VCaP (cell line): ENCODE measurements around the gene C6orf89.
"Not testable (repeated sequence)": the region's sequence is repeated elsewhere in the genome, so short reads cannot be mapped to it uniquely, and the experiment has no call there.

Experiments used
- H3K27ac ChIP-seq: fragments of 450-650 bp; 2 replicates; pipeline ENCODE4 v1.5.1; 2017
- CTCF ChIP-seq: fragments of 450-650 bp; conservative IDR thresholded peaks from 2 replicates; pipeline ENCODE4 v1.5.1; 2017; ENCODE audit warnings: mild to moderate bottlenecking, moderate library complexity

C6orf89 gene

DNA sequence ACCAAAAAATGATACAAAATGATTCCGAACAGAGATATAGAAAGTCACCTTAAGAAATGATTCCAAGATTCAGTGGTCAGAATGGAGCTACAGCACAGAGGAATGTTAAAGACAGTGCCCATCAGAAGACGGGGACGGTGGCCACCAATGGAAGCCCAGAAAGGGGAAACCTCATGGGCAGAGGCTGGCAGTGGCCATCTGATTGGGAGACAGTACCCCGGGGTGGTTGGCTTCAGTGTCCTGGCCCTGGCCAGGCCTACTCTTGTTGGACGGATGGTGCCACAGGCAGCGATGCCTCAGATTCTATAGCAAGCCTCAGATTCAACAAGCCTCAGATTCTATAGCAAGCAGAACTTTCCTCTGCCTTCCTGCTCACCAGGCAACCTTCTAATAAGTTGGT lies 52.1 kb downstream of the C6orf89 start:
- H3K27ac ChIP-seq = no peak overlapping the region
- no peak for TF ChIP-seq CTCF

GRCh38 chr6:36938536-36938935 lies 52.8 kb downstream of the C6orf89 start:
- H3K27ac ChIP-seq = no peak overlapping the region
- TF ChIP-seq CTCF = no peak

DNA sequence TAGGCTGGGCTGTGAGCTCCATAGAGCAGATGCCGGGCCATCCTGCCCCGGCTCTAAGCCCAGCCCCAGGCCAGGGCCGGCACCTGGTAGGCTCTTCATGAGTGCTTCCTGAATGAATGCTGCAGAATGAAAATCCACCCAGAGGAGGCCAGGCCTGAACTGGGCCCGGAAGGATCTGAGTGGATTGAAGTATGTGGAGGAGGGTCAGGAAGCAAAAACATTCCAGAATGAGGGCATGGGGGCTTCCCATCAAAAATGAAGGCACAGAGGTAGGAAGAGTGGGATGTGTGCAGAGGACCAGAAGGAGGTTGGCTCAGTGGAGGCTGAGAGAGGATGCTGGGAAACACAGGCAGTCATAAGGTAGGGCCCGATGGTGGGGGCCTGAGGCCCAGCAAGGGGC lies 53.3 kb downstream of the C6orf89 start:
- H3K27ac ChIP-seq = not testable (repeated sequence)

- no peak for TF ChIP-seq CTCF
- no peak overlapping the region for H3K27ac ChIP-seq
Measured at GRCh38 chr6:36940027-36940426, 54.3 kb downstream of the C6orf89 start.

GRCh38 chr6:36941561-36941960 lies 55.8 kb downstream of the C6orf89 start:
- not testable (repeated sequence) for H3K27ac ChIP-seq

GRCh38 chr6:36942329-36942728 lies 56.6 kb downstream of the C6orf89 start:
- not testable (repeated sequence) for H3K27ac ChIP-seq

- no peak for TF ChIP-seq CTCF
- no peak overlapping the region for H3K27ac ChIP-seq
Measured at GRCh38 chr6:36944650-36945049, 58.9 kb downstream of the C6orf89 start.

GRCh38 chr6:36945301-36945700 lies 59.5 kb downstream of the C6orf89 start:
- no peak overlapping the region for H3K27ac ChIP-seq
- TF ChIP-seq CTCF = no peak

- no peak overlapping the region for H3K27ac ChIP-seq
Measured at GRCh38 chr6:36946526-36946925, 60.8 kb downstream of the C6orf89 start.

More at GRCh38 chr6:36946526-36946925, 60.8 kb downstream of the C6orf89 start:
- no peak for TF ChIP-seq CTCF
